ENCODE measurements around the gene GTPBP2.

DNA sequence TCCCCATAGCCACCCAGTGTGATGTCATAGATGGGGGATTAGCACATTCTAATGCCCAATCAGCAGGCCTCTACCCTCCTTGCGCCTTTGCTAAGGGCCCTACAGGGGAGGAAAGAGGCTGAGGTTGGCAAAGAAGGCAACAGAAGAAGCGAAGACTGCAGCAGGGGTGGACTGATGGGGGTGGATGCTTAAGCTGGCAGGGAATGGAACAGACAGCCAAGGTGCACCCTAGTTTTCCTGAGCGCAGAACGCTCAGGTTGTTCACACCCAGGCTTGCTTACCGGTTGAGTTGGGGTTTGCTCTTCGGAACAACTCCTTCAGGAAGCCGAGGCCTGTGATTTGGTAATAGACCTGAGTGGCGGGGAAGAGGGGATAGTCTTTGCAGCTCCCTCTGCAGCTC is 45.9 kb upstream of the GTPBP2 start:
- no peak for TF ChIP-seq POLR2A (IDR thresholded peaks at IDR 0.05)
- TF ChIP-seq, protein P1, sequence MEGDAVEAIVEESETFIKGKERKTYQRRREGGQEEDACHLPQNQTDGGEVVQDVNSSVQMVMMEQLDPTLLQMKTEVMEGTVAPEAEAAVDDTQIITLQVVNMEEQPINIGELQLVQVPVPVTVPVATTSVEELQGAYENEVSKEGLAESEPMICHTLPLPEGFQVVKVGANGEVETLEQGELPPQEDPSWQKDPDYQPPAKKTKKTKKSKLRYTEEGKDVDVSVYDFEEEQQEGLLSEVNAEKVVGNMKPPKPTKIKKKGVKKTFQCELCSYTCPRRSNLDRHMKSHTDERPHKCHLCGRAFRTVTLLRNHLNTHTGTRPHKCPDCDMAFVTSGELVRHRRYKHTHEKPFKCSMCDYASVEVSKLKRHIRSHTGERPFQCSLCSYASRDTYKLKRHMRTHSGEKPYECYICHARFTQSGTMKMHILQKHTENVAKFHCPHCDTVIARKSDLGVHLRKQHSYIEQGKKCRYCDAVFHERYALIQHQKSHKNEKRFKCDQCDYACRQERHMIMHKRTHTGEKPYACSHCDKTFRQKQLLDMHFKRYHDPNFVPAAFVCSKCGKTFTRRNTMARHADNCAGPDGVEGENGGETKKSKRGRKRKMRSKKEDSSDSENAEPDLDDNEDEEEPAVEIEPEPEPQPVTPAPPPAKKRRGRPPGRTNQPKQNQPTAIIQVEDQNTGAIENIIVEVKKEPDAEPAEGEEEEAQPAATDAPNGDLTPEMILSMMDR (IDR thresholded peaks at IDR 0.05), result no peak
